H1 (cell line): ENCODE data around the gene COX14. TPM values are rescaled to one million over a fixed set of nuclear protein-coding genes. Genes with fewer than 3 reads are reported as not detected.

Experiments
- CTCF ChIA-PET: fragments of 300-600 bp; sonication (Branson Sonifier 250); formaldehyde crosslinking; loops from one replicate; lab custom pipeline; 2021; ENCODE audit not compliant: partially characterized antibody; lab: Charles Lee
- POLR2A ChIA-PET: fragments of 300-600 bp; sonication (Branson Sonifier 250); formaldehyde crosslinking; loops from one replicate; lab custom pipeline; 2021; ENCODE audit warnings: inconsistent platforms; ENCODE audit not compliant: partially characterized antibody; lab: Charles Lee
- DNase-seq, 2 experiments: peaks; one replicate each; pipeline versions ENCODE4 v3.0.0 to v3.0.0-alpha.2; 2010 to 2022; ENCODE audit warnings: low spot score in 2 of 2, low read depth in 1 of 2, mixed read lengths in 1 of 2
- FAIRE-seq: peaks from 2 replicates; lab custom pipeline; 2011; peaks lifted over from hg19 to GRCh38; lab: Jason Lieb, UNC
- H2AFZ ChIP-seq: 2 replicates; pipeline ENCODE4 v1.8.1; 2012; ENCODE audit warnings: low read length, inconsistent platforms
- H2AK5ac ChIP-seq: 2 replicates; pipeline ENCODE4 v1.6.1; 2013; ENCODE audit warnings: low read depth, low read length
- H2BK120ac ChIP-seq: replicated peaks from 2 replicates; pipeline ENCODE3; 2013; ENCODE audit warnings: low read depth, low read length, inconsistent platforms
- H2BK12ac ChIP-seq: 2 replicates; pipeline ENCODE4 v1.6.1; 2013; ENCODE audit warnings: low read depth, low read length
- H2BK15ac ChIP-seq: 2 replicates; pipeline ENCODE4 v1.6.1; 2013; ENCODE audit warnings: low read length
- H2BK20ac ChIP-seq: 2 replicates; pipeline ENCODE4 v1.6.1; 2013; ENCODE audit warnings: low read length
- H2BK5ac ChIP-seq: 2 replicates; pipeline ENCODE4 v1.6.1; 2013; ENCODE audit warnings: low read depth, low read length
- H3K14ac ChIP-seq: 2 replicates; pipeline ENCODE4 v1.6.1; 2013; ENCODE audit warnings: inconsistent platforms; ENCODE audit not compliant: insufficient read length
- H3K18ac ChIP-seq: 2 replicates; pipeline ENCODE4 v1.6.1; 2013; ENCODE audit warnings: low read length; ENCODE audit errors: extremely low read depth
- H3K23ac ChIP-seq: 2 replicates; pipeline ENCODE4 v1.6.1; 2013; ENCODE audit warnings: inconsistent platforms; ENCODE audit not compliant: insufficient read length
- H3K23me2 ChIP-seq: 2 replicates; pipeline ENCODE4 v1.6.1; 2013; ENCODE audit warnings: low read depth, low read length
- H3K27ac ChIP-seq: 2 replicates; pipeline ENCODE4 v1.6.1; 2011; ENCODE audit warnings: low read depth, low read length, inconsistent platforms
- H3K27me3 ChIP-seq, 4 experiments: replicated peaks in 1 of 4; 1 replicate in 1 of 4; 2 replicates in 3 of 4; pipeline versions ENCODE4 v1.6.1 to v1.8.1; 2011 to 2013; ENCODE audit warnings: low read length in 3 of 4, mild to moderate bottlenecking in 3 of 4, inconsistent platforms in 2 of 4, mixed read lengths in 2 of 4, moderate library complexity in 1 of 4; ENCODE audit not compliant: control insufficient read depth in 3 of 4, insufficient read depth in 3 of 4; ENCODE audit errors: extremely low read depth in 1 of 4
- H3K36me3 ChIP-seq, 4 experiments: 2 replicates each; pipeline versions ENCODE4 v1.6.1 to v1.8.1; 2011 to 2013; ENCODE audit warnings: mild to moderate bottlenecking in 4 of 4, low read length in 3 of 4, moderate library complexity in 2 of 4, control low read depth in 1 of 4, inconsistent platforms in 1 of 4; ENCODE audit not compliant: insufficient read depth in 4 of 4, control insufficient read depth in 2 of 4
- H3K4ac ChIP-seq: replicated peaks from 2 replicates; pipeline ENCODE3; 2013; ENCODE audit warnings: low read length, low read depth, mixed read lengths, inconsistent platforms; ENCODE audit not compliant: insufficient read length
- H3K4me1 ChIP-seq, 4 experiments: replicated peaks in 1 of 4; 1 replicate in 1 of 4; 2 replicates in 3 of 4; pipeline versions ENCODE4 v1.6.1 to v1.8.1; 2011 to 2013; ENCODE audit warnings: low read length in 3 of 4, inconsistent platforms in 2 of 4, mixed read lengths in 1 of 4; ENCODE audit not compliant: insufficient read depth in 4 of 4, control insufficient read depth in 3 of 4
- H3K4me2 ChIP-seq, 2 experiments: 2 replicates each; pipeline versions ENCODE4 v1.6.1 to v1.8.1; 2011 to 2013; ENCODE audit warnings: low read depth in 2 of 2, low read length in 2 of 2, control low read depth in 1 of 2, inconsistent platforms in 1 of 2, mild to moderate bottlenecking in 1 of 2; ENCODE audit not compliant: insufficient read depth in 1 of 2
- H3K4me3 ChIP-seq, 4 experiments: fragments of 200-600, 300-600 bp in 1 of 4; sonication (generic), shearing (Covaris generic), sonication (Bioruptor Twin) in 1 of 4; 2 replicates each; pipeline versions ENCODE4 v1.5.1 to v1.8.1; 2011 to 2016; ENCODE audit warnings: low read length in 4 of 4, low read depth in 3 of 4, control low read depth in 2 of 4, inconsistent platforms in 2 of 4, mild to moderate bottlenecking in 2 of 4, mixed read lengths in 1 of 4, moderate library complexity in 1 of 4; ENCODE audit not compliant: insufficient read depth in 2 of 4; ENCODE audit errors: extremely low read depth in 1 of 4
- H3K56ac ChIP-seq: replicated peaks from 2 replicates; pipeline ENCODE3; 2013; ENCODE audit warnings: low read depth, mild to moderate bottlenecking, mixed read lengths, low read length, inconsistent platforms; ENCODE audit not compliant: insufficient read length
- H3K79me1 ChIP-seq: 2 replicates; pipeline ENCODE4 v1.6.1; 2013; ENCODE audit warnings: low read depth, low read length, control low read depth
- H3K79me2 ChIP-seq, 2 experiments: 2 replicates each; pipeline versions ENCODE4 v1.6.1 to v1.8.1; 2012 to 2013; ENCODE audit warnings: low read length in 2 of 2, mild to moderate bottlenecking in 2 of 2, inconsistent platforms in 1 of 2; ENCODE audit not compliant: insufficient read depth in 2 of 2, control insufficient read depth in 1 of 2
- H3K9ac ChIP-seq, 4 experiments: replicated peaks in 1 of 4; 1 replicate in 1 of 4; 2 replicates in 3 of 4; pipeline versions ENCODE4 v1.6.1 to v1.8.1; 2011 to 2013; ENCODE audit warnings: low read depth in 3 of 4, low read length in 3 of 4, control low read depth in 2 of 4, mild to moderate bottlenecking in 2 of 4, moderate library complexity in 2 of 4, inconsistent platforms in 1 of 4; ENCODE audit errors: extremely low read depth in 1 of 4
- H3K9me3 ChIP-seq, 2 experiments: 2 replicates each; pipeline versions ENCODE4 v1.6.1 to v1.8.1; 2012 to 2013; ENCODE audit warnings: mild to moderate bottlenecking in 2 of 2, moderate library complexity in 2 of 2, control low read depth in 1 of 2, inconsistent platforms in 1 of 2, low read depth in 1 of 2, low read length in 1 of 2, mixed read lengths in 1 of 2; ENCODE audit not compliant: insufficient read depth in 2 of 2
- H4K20me1 ChIP-seq, 2 experiments: replicated peaks in 1 of 2; 2 replicates each; pipeline versions ENCODE3 to v1.8.1; 2011 to 2013; ENCODE audit warnings: inconsistent platforms in 2 of 2, low read length in 2 of 2, mild to moderate bottlenecking in 1 of 2; ENCODE audit not compliant: insufficient read depth in 2 of 2, control insufficient read depth in 1 of 2
- H4K5ac ChIP-seq: 2 replicates; pipeline ENCODE4 v1.6.1; 2013; ENCODE audit warnings: low read length, low read depth, mixed read lengths, inconsistent platforms; ENCODE audit not compliant: insufficient read length
- H4K8ac ChIP-seq: 2 replicates; pipeline ENCODE4 v1.8.0; 2013; ENCODE audit warnings: mild to moderate bottlenecking, moderate library complexity, low read length, inconsistent platforms; ENCODE audit not compliant: insufficient read depth; ENCODE audit errors: extremely low read depth
- H4K91ac ChIP-seq: replicated peaks from 2 replicates; pipeline ENCODE3; 2013; ENCODE audit warnings: low read length, mixed read lengths, inconsistent platforms; ENCODE audit not compliant: insufficient read length
- POLR2A ChIP-seq, 2 experiments: IDR thresholded peaks; 1 replicate in 1 of 2; 2 replicates in 1 of 2; pipeline ENCODE4 v1.6.1; 2011; ENCODE audit warnings: low read depth in 2 of 2, low read length in 2 of 2, mild to moderate bottlenecking in 2 of 2; ENCODE audit errors: control extremely low read depth in 1 of 2
- TAF7 ChIP-seq: optimal IDR thresholded peaks from 2 replicates; pipeline ENCODE3; 2011; ENCODE audit warnings: low read depth, mild to moderate bottlenecking, inconsistent platforms, low read length, moderate library complexity, borderline replicate concordance
- WGBS, 2 experiments: shearing (Covaris generic) in 1 of 2; methylation state at CpG; one replicate each; pipeline versions ENCODE4 v1.1.6 to v1.1.7; 2013 to 2015; ENCODE audit warnings: low lambda C conversion rate in 2 of 2, mixed read lengths in 2 of 2, inconsistent platforms in 1 of 2, low coverage in 1 of 2, missing lambda C conversion rate in 1 of 2; ENCODE audit not compliant: insufficient replicate concordance in 2 of 2, insufficient coverage in 1 of 2, insufficient read length in 1 of 2; ENCODE audit errors: extremely low coverage in 1 of 2, missing lambda C conversion rate in 1 of 2; 5-methylcytosine and 5-hydroxymethylcytosine counted together
- polyA plus RNA-seq, 7 experiments: library from polyadenylated mRNA; depleted of rRNA in 3 of 7; stranded (reverse) in 5 of 7; unstranded in 2 of 7; fragments of >200 nt in 5 of 7; fragments of 200-250 nt in 2 of 7; gene quantifications; 1 replicate in 5 of 7; 2 replicates in 1 of 7; 4 replicates in 1 of 7; pipeline versions ENCODE4 v1.2.1 to v1.2.3, GENCODE V29; 2011 to 2013; ENCODE audit warnings: missing spikeins in 2 of 7, mixed read lengths in 2 of 7
- total RNA-seq: library from RNA; stranded (reverse); fragmentation: NEBNext Ultra II Directional; extraction: Animal tissue kit (Norgen Biotek cat#: 25700); gene quantifications from 2 replicates; pipeline ENCODE4 v1.2.1, GENCODE V29; 2021

Gene COX14
- total and polyA plus RNA-seq, 2 of the 8 experiments (the other 6 are each of a cell fraction or from before 2014, with no cell fraction given), result 40.1 to 102 TPM

- peaks cover 31 to 48% (median 44%) of the 10 kb centered on the region in 4 experiments for H3K36me3 ChIP-seq
- peaks cover 0 to 22% of the 10 kb centered on the region in 2 experiments; a peak in 3 of 4 replicates for H3K79me2 ChIP-seq
- peaks cover 0 to 6% (median 2%) of the 10 kb centered on the region in 4 experiments; a peak in 3 of 7 replicates for H3K27me3 ChIP-seq
- no peak overlapping the region for H4K8ac ChIP-seq
- H2AFZ ChIP-seq, result no peak overlapping the region
- no peak overlapping the region for H2BK20ac ChIP-seq
- CTCF ChIA-PET, result interaction anchor here (0.6 to 27.3 kb wide), 5 partner anchors 11 to 175 kb away, joined by 3 to 625 read pairs (median 4); partner anchors contain the start of genes COX14 and GPD1
- WGBS, 2 experiments, result 70% methylated on average over 5 of the region's 5 CpGs; no CpG with 5 or more reads in 1 of the 2 experiments
- no peak overlapping the region for H2BK15ac ChIP-seq
- peaks cover 0 to 6% (median 3%) of the 10 kb centered on the region in 4 experiments; a peak in 3 of 7 replicates for H3K4me1 ChIP-seq
- DNase-seq, result no peak
- H3K23me2 ChIP-seq, result peaks cover 9% of the 10 kb centered on the region
- no peaks in the 10 kb centered on the region; the same call in 1 of the 2 replicates for H3K79me1 ChIP-seq
- H3K56ac ChIP-seq, result no peak overlapping the region
- POLR2A ChIA-PET, result interaction anchor here (0.8 to 25.0 kb wide), 5 partner anchors 11 to 242 kb away, joined by 3 to 457 read pairs (median 22); partner anchors contain the start of genes CERS5, COX14 and GPD1
- no peak overlapping the region for H2BK120ac ChIP-seq
- no peak overlapping the region for H3K4ac ChIP-seq
- H4K91ac ChIP-seq, result no peak overlapping the region
- peak overlapping the region; percentile 58 to 92 for H3K4me2 ChIP-seq
- H3K23ac ChIP-seq, result no peak overlapping the region
- H3K4me3 ChIP-seq, result peak overlapping the region; percentile 42 to 88 (median 77); a peak in 7 of 8 replicates
- H2BK5ac ChIP-seq, result 0 out of 2 replicates have a peak overlapping the region, but pooled peaks have one; percentile 35
- no peak overlapping the region for H3K27ac ChIP-seq
- no peak overlapping the region for H3K18ac ChIP-seq
- H3K9me3 ChIP-seq, result no peaks in the 10 kb centered on the region
- peaks cover 7 to 16% of the 10 kb centered on the region in 2 experiments for H4K20me1 ChIP-seq
- TF ChIP-seq TAF7 (no peak), POLR2A (IDR thresholded peaks at IDR 0.05; ENCODE audit: control extremely low read depth in 1 of 2, low read depth in 2 of 2, low read length in 2 of 2) (0 out of 3 replicates have a peak, but pooled peaks of 1 of the 2 experiments have one; percentile 35)
- TF ChIP-seq, all 59 proteins: peak for 1
- Histone ChIP-seq H4K5ac (no peak overlapping the region), H2BK12ac (no peak overlapping the region), H2AK5ac (no peak overlapping the region), H3K14ac (no peak overlapping the region), H3K9ac (peak overlapping the region in 1 of 4 experiments; percentile 69; a peak in 3 of 7 replicates)
- no peak for FAIRE-seq
These were observed 25.9 kb upstream of the COX14 start for GRCh38 chr12:50086148-50086547.
